GM21737 (cell line): Measurements from ENCODE around the gene SCG2.
"Not testable (repeated sequence)": the region's sequence is repeated elsewhere in the genome, so short reads cannot be mapped to it uniquely, and the experiment has no call there.

Experiments used
- ATAC-seq: cut with Tn5 transposase; IDR thresholded peaks from one replicate; pipeline ENCODE4 v1.9.1; 2021; ENCODE audit warnings: mild to moderate bottlenecking, moderate library complexity; ENCODE audit not compliant: unreplicated experiment

The SCG2 gene

DNA sequence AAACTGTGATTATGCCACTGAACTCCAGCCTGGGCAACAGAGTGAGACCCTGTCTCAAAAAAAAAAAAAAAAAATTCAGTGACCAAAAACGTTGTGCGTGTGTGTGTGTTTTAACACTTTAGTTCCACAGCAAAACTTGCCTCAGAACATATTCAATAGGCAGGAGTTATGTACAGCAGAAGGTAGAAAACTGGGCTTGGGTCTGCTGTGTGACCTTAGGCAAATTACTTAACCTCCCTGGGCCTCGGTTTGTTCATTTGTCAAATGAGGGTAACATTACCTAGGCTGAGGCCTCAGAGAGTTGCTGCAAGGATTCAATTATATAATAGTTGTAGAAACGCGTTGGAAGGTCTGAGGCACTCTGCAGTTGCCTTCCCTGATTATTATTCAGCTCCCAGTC lies 10.3 kb upstream of the SCG2 start:
- ATAC-seq = no peak

DNA sequence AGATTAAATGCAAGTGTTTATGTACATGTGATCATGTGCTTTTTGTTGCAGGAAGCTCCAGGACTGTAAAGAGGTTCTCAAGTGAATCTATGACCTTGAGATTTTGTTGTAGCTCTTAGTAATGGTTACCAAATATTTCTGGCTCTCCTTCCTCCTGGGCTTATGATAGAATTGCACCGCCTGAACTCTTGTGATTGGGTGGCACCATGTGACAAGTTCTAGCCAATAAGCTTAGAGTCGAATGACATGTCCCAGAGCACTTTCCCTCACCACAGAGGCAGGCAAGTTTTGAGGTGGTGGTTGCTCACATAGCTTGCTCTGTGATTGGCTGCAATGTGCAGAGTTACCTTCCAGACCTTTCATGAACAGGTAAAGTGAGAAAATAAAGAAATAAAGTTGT lies 8.9 kb upstream of the SCG2 start:
- no peak for ATAC-seq

DNA sequence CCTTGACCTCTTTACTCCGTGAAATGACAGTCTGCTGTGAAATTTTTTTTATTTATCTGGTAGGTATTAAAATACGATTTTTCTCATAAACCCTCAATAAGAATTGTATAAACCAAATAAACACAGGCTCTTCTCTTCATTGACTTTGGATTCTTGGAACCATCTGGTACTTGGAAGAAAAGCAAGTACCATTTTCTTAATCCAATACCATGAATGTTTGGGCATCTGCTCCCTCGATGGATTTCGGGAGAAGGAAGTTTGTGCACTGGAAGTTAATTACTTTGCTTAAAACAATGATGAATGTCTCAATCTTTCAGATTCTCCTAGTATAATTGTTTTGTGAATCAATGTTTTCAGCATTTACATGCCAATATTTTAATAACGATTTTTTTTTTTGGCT lies 5.3 kb upstream of the SCG2 start:
- no peak for ATAC-seq

DNA sequence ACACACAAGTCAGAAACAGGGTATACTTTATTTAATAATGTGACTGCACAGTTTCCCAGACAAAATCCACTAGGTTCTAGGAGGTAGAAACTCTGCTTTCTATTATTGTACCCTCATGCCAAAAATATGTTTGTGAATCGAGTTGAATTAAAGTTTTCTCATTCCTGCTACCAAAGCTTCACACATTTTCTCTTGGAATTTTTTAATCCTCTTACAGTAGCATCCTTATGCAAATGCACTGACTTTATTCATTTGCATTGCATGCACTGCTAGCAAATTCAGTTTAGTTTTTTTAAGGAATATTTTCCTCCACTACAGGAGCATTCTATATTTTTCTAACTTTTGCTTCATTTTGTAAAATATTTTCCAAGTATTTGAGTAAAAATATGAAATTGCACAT lies 4.8 kb upstream of the SCG2 start:
- no peak for ATAC-seq

DNA sequence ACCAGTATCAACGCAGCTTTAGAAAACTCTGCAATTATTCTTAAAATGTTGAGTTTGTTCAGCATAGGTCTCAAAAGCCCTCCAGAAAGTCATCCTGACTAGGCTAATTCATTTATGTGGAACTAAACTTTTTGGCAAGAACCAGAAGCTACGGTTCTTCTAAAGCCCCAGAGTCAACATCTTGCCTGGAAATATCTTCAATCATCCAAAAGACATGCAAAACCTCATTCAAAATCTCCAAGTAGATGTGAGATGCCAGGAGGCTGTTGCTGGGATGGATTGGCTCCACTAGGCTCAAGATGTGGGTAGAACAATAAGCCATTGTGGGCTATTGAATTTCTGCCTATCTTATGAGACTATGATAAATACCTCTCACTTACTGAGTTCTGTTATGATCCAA lies 2.1 kb upstream of the SCG2 start:
- no peak for ATAC-seq

DNA sequence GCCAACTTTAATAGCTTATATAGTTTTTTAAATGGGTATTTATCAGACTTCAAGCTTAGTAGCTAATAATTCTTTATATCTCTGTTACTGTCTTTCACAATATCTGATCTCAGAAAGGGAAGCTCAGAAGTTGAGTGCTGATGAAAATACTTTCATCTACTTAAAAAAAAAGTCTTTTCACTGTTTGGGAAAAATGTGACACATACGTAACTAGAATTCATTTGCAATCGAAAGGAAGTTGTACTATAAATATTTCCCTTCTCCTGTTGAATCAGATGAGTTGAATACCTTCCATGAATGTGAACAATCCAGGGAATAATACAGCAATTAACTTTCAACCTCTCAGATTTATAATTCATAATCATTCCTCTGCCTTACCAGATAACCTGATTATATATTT lies 811 bp upstream of the SCG2 start:
- no peak for ATAC-seq

DNA sequence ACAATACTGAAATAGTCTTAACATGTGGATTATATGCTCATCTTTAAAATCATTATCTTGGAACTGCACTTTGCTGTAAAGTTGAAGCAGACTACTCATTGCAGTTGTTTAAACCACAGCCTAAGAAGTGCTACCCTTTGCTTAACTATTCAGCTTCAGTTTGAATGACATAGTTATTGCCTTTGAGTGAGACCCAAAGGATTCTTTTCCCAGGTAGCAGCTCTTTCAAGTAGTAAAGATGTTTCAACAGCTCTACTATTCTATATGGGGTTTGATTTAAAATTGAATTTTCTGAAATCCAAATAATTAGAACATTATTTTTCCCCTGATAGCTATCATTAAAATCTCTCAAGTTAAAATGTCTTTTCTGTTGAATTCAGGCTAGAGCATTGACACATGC lies 1.1 kb downstream of the SCG2 start:
- no peak for ATAC-seq

DNA sequence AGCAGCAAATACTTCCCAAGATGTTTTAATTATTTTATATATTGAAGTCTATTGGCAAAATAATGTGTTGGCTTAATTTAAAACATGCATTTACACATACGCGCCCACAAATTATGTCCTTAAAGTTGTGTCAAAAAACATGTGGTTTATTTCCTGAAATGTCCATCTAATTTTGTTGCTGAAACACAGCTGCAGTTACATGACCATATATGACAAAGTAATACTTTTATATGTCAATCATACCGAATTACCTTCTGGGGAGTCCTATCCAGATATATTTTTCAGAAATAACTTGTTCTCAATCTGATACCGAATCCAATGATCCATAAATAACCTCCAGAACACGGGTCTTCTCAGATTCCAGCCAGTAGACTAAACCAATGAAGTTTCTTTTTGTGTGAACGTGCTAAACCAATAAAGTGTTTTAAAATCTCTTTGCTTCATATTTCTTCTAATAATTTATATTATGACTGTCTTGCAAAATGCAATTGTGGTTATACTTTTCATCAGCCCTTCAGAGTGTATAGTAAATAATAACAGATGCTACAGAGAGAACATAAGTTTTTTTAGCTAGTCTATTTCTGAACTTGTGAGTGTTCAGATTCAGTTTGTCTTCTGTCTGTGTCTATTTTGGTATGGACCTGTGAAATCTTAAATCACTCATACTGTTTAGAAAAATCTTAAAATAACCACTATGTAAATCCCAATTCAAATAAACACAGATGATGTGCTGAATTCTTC lies 2.4 kb downstream of the SCG2 start:
- no peak for ATAC-seq

DNA sequence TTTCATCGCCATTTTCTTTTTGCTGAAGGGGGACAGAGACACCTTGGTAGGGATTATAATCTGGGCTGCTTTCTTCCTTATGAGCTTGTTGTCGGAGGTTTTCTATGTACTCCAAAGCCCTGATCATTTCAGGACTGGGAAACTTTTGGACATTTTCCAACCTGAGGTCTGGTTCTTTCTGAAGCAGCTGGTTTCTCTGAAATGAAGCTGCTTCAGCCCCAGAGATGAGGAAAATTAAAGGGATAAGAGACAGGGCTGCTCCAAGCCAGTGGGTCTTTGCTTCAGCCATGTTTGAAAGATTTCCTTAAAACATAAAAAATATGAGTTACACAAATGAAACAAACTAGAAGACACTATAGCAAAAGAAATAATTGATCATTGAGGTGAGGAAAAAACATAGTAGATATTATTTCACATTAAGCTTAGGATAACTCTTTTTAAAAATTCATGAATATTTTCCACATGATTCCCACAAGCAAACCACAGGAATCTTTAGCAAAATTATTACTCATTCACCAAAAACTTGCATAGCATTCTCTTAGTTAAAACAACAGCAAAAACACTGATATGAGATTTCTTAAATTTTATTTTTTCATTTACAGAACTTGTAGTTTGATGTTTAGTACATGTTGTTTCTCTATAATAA lies 3.0 kb downstream of the SCG2 start:
- no peak for ATAC-seq

DNA sequence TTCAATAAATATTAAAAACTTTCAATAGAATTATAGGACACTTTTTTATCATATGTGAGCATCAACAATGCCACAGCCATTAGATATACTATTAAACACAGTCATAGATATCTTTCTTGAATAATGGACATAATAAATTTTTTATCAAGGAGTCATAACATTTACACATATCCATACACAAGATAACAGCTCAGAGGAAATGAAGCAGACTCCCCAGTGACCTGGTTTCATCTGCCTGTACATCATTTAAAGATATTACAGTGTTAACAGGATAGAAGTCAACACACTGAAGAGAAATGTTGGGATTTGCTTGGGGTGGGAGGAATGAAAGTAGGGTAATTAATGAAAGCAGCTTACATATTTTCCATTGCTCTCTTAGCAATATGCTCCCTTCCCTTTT lies 5.1 kb downstream of the SCG2 start:
- ATAC-seq = no peak

DNA sequence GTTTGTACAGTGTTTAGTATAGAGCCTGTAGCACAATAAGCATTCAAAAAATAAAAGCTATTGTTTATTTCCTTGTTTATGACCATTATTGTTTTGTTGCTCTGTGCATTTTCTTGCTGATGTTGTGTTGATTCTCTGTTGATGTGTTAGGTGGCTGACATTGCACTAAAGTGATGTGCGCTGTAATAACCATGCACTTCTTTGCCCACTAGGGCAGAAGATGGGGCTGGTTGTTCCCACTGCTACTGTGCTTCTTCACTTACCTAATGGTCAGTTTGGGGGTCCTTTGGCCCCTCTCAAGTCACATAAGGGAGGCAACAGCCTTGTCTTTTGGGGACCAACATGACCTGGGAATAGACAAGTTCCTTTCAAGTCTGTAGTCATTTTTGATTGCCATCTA lies 6.0 kb downstream of the SCG2 start:
- ATAC-seq = no peak

DNA sequence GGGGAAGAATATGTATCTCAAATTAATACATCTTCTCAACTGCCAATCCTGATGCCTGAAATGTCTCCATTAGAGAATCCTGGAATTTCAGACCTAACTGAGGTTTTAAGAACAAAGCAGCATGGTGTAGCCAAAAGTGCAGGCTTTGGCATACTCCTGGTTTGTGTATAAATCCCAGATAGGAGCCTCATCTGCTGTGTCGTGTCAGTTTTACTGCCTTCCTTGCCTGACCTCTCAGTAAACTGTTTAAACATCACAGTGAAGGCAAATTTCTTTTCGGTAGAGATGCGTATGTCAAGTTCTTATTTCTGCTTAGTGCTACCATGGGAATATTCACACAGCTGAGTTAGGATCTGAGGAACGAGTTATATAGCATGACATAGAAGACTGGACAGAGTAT lies 7.3 kb downstream of the SCG2 start:
- ATAC-seq = no peak

DNA sequence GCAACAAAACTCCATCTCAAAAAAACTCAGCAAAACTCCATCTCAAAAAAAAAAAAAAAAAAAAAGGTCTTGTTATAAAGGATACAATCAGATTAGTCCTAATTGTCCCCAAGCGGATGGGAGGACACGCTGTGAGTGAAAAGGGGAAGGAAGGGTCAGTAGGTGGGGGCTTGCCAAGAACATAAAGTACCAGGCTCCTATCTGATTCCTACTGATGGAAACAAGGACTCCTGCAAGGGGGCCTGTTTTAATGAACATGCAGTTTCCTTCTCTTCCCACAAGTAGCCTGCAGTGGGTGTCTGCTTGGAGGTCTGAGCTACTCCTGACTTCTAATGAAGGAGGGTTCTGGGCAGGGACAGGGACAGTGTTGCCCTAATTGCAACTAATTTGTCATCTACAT lies 7.9 kb downstream of the SCG2 start:
- ATAC-seq = no peak

DNA sequence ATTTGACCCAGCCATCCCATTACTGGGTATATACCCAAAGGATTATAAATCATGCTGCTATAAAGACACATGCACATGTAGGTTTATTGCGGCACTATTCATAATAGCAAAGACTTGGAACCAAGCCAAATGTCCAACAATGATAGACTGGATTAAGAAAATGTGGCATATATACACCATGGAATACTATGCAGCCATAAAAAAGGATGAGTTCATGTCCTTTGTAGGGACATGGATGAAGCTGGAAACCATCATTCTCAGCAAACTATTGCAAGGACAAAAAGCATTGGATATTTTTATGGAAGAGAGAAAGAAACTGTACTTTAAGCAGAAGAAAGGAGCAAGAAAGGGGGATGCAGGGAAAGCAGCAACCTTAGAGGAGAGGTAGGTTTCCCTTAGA lies 9.5 kb downstream of the SCG2 start:
- not testable (repeated sequence) for ATAC-seq

DNA sequence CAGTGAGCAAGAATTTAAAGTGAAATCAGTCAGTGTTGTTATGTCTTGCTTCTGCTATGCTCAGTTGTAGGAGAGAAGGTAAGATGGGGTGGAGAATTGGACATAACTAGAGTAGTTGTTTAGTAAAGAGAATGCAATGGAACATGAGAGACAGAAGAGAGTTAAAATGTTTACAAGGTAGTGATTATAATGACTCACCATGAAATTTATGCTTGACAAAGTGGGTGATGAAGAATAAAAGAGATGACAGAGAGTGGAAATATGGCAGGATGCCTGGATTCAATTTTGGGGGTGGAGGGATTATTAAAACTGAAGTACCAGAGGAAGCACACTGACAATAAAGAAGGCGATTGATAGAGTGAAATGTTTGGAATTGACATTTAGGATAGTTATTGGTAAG lies 10.6 kb downstream of the SCG2 start:
- no peak for ATAC-seq

DNA sequence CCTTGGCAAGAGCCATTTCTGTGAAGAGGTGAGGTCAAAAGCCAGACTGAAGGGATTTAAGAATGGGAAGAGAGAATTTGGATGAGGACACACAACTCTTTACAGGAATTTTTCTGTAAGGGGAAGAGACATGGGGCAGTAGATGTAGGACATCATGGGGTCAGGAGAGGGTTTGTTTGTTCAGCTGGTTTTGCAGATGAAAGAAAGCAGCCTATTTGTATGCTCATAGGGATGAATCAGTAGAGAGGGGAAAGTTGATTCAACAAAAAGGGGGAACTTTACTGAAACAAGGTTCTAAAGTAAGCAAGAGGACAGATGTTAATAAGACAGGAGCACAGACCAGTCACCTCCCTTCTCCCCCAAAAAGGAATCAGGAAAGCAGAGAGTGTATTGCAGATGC lies 11.2 kb downstream of the SCG2 start:
- no peak for ATAC-seq

DNA sequence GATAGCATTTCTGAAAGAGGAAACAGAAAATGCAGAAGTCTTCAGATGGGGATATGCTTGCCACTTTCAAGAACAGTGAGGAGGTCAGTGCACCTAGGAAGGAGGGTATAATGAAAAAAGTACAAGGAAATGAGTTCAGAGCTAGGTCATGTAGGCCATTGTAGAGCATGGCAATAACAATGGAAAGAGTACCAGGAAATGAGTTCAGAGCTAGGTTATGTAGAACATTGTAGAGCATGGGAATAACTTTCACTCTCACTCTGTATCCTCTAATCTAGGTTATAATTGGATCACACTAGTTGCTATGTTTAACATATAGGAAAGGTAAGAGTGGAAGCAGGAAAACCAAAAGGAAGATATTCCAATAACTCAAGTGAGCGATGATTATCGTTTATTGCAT lies 12.3 kb downstream of the SCG2 start:
- ATAC-seq = no peak

DNA sequence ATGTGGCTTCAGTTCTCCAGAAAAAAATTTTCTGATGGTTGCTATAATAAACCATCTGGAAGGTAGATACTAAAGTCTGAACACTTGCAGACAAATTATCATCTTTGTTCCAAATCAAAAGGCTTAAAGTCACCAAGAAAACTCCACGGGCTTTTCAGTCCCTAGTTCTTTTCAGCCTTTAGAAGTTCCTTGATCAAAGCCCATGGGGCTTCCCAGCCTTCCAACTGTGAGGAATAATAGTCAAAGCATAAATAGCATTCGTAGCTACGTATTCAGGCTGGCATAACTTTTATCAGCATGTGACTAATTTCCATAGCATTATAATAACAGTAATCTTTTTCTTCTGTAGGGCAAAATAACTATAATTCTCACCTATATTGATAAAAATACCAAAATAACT lies 13.9 kb downstream of the SCG2 start:
- no peak for ATAC-seq

DNA sequence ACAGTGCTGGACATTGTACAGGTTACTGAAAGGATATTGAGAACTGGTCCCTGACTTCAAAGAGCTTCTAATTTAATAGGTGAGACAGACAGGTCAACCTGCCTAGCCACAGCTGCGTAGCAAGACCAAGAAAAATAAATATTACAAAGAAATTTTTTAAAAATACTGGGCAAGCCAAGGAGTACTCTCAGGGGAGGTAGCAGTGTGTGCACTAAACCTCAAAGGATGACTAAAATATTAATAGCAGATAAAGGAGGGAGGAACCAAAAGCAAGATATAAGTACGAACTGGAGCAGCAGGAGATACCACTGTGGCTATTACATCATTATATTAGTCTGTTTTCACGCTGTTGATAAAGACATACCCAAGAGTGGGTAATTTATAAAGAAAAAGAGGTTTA lies 14.9 kb downstream of the SCG2 start:
- no peak for ATAC-seq

DNA sequence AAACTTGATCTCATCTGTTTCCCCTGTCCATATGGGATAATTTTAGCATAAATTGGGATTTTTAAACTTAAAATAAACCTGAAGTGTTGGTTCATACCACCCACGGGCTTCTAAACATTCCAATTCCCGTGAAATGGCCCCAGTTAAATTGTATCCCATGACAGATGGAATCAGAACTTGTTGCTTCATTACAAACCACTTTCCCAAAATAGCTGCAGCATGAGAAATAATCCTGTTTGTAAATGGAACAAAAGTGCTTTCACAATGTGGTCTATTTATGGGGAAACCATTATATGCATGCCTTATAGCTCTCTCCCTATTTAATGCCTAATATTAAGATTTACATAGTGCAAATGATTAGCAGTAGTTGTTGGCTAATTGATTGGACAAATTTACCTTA lies 15.9 kb downstream of the SCG2 start:
- no peak for ATAC-seq

DNA sequence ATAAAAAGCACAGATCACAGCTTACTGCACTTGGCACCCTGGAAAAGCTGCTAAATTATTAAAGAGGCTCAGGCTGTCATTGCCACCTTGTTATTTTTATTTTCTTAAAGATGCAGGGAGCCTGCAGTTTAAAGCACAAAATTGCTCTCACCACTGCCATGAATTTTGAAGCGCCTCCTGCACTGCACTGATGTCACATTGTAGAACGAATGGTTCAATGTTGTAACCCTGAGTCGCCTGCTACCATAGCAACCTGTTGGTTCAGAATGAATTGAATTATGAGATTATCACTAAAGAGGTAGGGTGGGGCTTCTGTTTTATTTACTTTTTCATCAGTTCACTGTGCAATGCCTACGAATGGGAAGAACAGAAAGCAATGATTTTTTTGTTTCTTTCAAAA lies 16.5 kb downstream of the SCG2 start:
- no peak for ATAC-seq

DNA sequence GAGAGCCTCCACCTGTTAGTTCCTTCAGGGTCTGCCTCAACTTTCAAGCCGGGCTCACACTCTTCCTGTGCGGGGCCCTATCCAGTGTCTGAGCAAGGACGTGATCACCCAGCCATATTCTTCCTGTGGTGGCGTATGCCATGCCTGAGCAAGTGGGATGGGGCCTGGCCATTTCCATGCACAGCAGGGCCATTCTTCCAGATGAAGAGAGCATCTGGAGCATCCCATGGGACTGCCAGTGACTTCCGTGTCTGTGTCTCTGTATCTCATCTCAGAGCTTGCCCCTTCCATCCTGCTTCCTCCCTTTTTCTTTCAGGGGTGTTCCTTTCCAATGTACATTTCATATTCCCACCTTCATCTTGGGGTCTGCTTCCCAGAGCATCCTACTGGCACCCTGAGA lies 20.2 kb downstream of the SCG2 start:
- ATAC-seq = no peak

DNA sequence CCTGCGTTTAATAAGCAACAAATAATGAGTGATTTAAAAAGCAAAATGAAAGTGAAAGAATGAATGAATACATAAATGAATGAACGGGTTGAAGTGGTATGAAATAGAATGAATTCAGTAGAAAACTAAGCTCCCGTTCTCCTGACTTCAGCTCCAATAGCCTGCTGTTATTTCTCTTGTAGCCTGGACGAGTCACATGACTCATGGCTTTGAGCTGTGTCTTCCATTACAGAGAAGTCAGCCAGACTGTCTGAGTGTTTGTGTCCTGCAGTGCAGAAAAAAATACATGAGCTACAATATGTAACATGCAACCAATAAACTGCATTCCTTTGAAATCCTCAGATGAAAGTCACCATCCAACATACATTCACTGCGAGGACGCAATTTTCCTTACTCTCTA lies 21.2 kb downstream of the SCG2 start:
- no peak for ATAC-seq
